OCI-LY7 (cell line): Measurements from ENCODE around the gene SEMA5A. TPM values are rescaled to one million over a fixed set of nuclear protein-coding genes. Genes with fewer than 3 reads are reported as not detected.

Experiments used
- BruUV-seq: library from RNA; stranded (reverse); fragments of 400-500 nt; replicated peaks from 2 replicates; lab custom pipeline; 2021; lab: Mats Ljungman, UMichigan
- CTCF ChIA-PET: fragments of 300-600 bp; sonication (Branson Sonifier 250); formaldehyde crosslinking; loops from one replicate; lab custom pipeline; 2022; ENCODE audit warnings: antibody characterized with exemption; ENCODE audit not compliant: unreplicated experiment; lab: Charles Lee
- POLR2A ChIA-PET: fragments of 300-600 bp; sonication (Branson Sonifier 250); formaldehyde crosslinking; loops from one replicate; lab custom pipeline; 2022; ENCODE audit warnings: antibody characterized with exemption; lab: Charles Lee
- DNase-seq: peaks from one replicate; pipeline ENCODE4 v3.0.0-alpha.2; 2015; ENCODE audit warnings: low spot score
- H2AFZ ChIP-seq: fragments of 200-600 bp; sonication (generic), shearing (Covaris generic); 2 replicates; pipeline ENCODE4 v1.6.1; 2014; ENCODE audit warnings: mild to moderate bottlenecking, antibody characterized with exemption, low read length, moderate library complexity
- H3K27ac ChIP-seq: fragments of 200-600 bp; sonication (generic); 2 replicates; pipeline ENCODE4 v1.5.1; 2014; ENCODE audit warnings: mixed run types, low read depth, mild to moderate bottlenecking, moderate library complexity, low read length, inconsistent platforms; ENCODE audit not compliant: poor library complexity, severe bottlenecking
- H3K36me3 ChIP-seq: fragments of 200-600 bp; sonication (generic); 2 replicates; pipeline ENCODE4 v1.6.1; 2014; ENCODE audit warnings: mild to moderate bottlenecking, antibody characterized with exemption, low read length, moderate library complexity, mixed read lengths; ENCODE audit not compliant: insufficient read depth
- H3K4me1 ChIP-seq: fragments of 200-600 bp; sonication (generic); 2 replicates; pipeline ENCODE4 v1.5.1; 2014; ENCODE audit warnings: mild to moderate bottlenecking, low read length; ENCODE audit not compliant: insufficient read depth, poor library complexity, severe bottlenecking
- H3K4me2 ChIP-seq: fragments of 200-600 bp; sonication (generic); 2 replicates; pipeline ENCODE4 v1.6.1; 2014; ENCODE audit warnings: mild to moderate bottlenecking, low read length
- H3K4me3 ChIP-seq: fragments of 200-600 bp; sonication (generic); 2 replicates; pipeline ENCODE4 v1.5.1; 2014; ENCODE audit warnings: mild to moderate bottlenecking, low read depth, low read length; ENCODE audit not compliant: poor library complexity, severe bottlenecking
- H3K79me2 ChIP-seq: fragments of 200-600 bp; sonication (generic); 2 replicates; pipeline ENCODE4 v1.6.1; 2016; ENCODE audit warnings: low read depth, mild to moderate bottlenecking, low read length, moderate library complexity, mixed read lengths; ENCODE audit not compliant: insufficient read depth
- H3K9me2 ChIP-seq: fragments of 200-600 bp; sonication (generic); 2 replicates; pipeline ENCODE4 v1.6.1; 2016; ENCODE audit warnings: mild to moderate bottlenecking, low read length, mixed read lengths; ENCODE audit not compliant: insufficient read depth
- H3K9me3 ChIP-seq: fragments of 200-600 bp; sonication (generic); 2 replicates; pipeline ENCODE4 v1.6.1; 2014; ENCODE audit warnings: mild to moderate bottlenecking, mixed run types, low read length, mixed read lengths
- H4K20me1 ChIP-seq: fragments of 200-600 bp; sonication (generic); 2 replicates; pipeline ENCODE4 v1.6.1; 2014; ENCODE audit warnings: mild to moderate bottlenecking, antibody characterized with exemption, low read length, moderate library complexity, mixed read lengths; ENCODE audit not compliant: insufficient read depth
- CTCF ChIP-seq: fragments of 200-600 bp; sonication (generic); conservative IDR thresholded peaks from 2 replicates; pipeline ENCODE4 v1.5.1; 2014; ENCODE audit warnings: mild to moderate bottlenecking, antibody characterized with exemption, low read length, moderate library complexity, mixed read lengths
- EZH2phosphoT487 ChIP-seq: fragments of 200-600 bp; sonication (generic); IDR thresholded peaks from 2 replicates; pipeline ENCODE4 v1.6.1; 2018; ENCODE audit warnings: low read depth, borderline replicate concordance, mild to moderate bottlenecking, mixed run types, antibody characterized with exemption, low read length, moderate library complexity, mixed read lengths
- intact Hi-C: fragments of 100-400 bp; cut with micrococcal nuclease; formaldehyde crosslinking; loops from one replicate; pipeline ENCODE4 v1.10.0; 2022; ENCODE audit not compliant: unreplicated experiment
- total RNA-seq, 2 experiments: library from RNA; depleted of rRNA in 1 of 2; stranded (reverse); fragments of >200 nt in 1 of 2; shearing (Covaris generic) in 1 of 2; gene quantifications; 2 replicates each; pipeline ENCODE4 v1.2.3, GENCODE V29; 2014 to 2022

Gene SEMA5A
- total RNA-seq, 2 experiments from 2014 or later = not detected

GRCh38 chr5:9067154-9067553, 478.7 kb downstream of the SEMA5A start:
- DNase-seq = no peak
- H3K36me3 ChIP-seq = no peaks in the 10 kb centered on the region
- H3K79me2 ChIP-seq = no peaks in the 10 kb centered on the region
- ChIA-PET CTCF (no interaction called here), POLR2A (interaction anchor here (0.6 to 1.0 kb wide), 4 partner anchors 9 to 598 kb away, joined by 3 to 5 read pairs (median 4); no protein-coding TSS in a partner anchor)
- no peak overlapping the region for H2AFZ ChIP-seq
- no peak overlapping the region for H3K27ac ChIP-seq
- H3K4me1 ChIP-seq = no peaks in the 10 kb centered on the region
- H3K9me3 ChIP-seq = no peaks in the 10 kb centered on the region
- BruUV-seq = no TSS peak
- TF ChIP-seq CTCF = no peak
- TF ChIP-seq EZH2phosphoT487 = no peak
- H3K4me2 ChIP-seq = no peak overlapping the region
- intact Hi-C loops = no loop called here
- no peaks in the 10 kb centered on the region for H3K9me2 ChIP-seq
- H3K4me3 ChIP-seq = no peak overlapping the region
- H4K20me1 ChIP-seq = no peaks in the 10 kb centered on the region

GRCh38 chr5:9066349-9066748, 479.5 kb downstream of the SEMA5A start:
- H3K36me3 ChIP-seq = no peaks in the 10 kb centered on the region
- no peaks in the 10 kb centered on the region for H3K9me3 ChIP-seq
- no peaks in the 10 kb centered on the region for H3K4me1 ChIP-seq
- H2AFZ ChIP-seq = no peak overlapping the region
- H3K27ac ChIP-seq = no peak overlapping the region
- ChIA-PET POLR2A (interaction anchor here (0.6 to 0.8 kb wide), 3 partner anchors 32 to 597 kb away, joined by 3 to 5 read pairs (median 3); no protein-coding TSS in a partner anchor), CTCF (no interaction called here)
- no peak overlapping the region for H3K4me3 ChIP-seq
- BruUV-seq = no TSS peak
- no peak for TF ChIP-seq CTCF
- TF ChIP-seq EZH2phosphoT487 = no peak
- no peak for DNase-seq
- H3K79me2 ChIP-seq = no peaks in the 10 kb centered on the region
- no peaks in the 10 kb centered on the region for H4K20me1 ChIP-seq
- intact Hi-C loops = no loop called here
- no peaks in the 10 kb centered on the region for H3K9me2 ChIP-seq
- H3K4me2 ChIP-seq = no peak overlapping the region

- CTCF ChIA-PET = no interaction called here
- POLR2A ChIA-PET = no interaction called here
- H3K9me3 ChIP-seq = no peaks in the 10 kb centered on the region
- TF ChIP-seq CTCF = no peak
- TF ChIP-seq EZH2phosphoT487 = no peak
- no peak overlapping the region for H3K4me2 ChIP-seq
- H3K9me2 ChIP-seq = no peaks in the 10 kb centered on the region
- H3K4me3 ChIP-seq = no peak overlapping the region
- intact Hi-C loops = no loop called here
- BruUV-seq = no TSS peak
- H3K27ac ChIP-seq = no peak overlapping the region
- H2AFZ ChIP-seq = no peak overlapping the region
- H3K4me1 ChIP-seq = no peaks in the 10 kb centered on the region
- H3K36me3 ChIP-seq = no peaks in the 10 kb centered on the region
- H3K79me2 ChIP-seq = no peaks in the 10 kb centered on the region
- no peaks in the 10 kb centered on the region for H4K20me1 ChIP-seq
- DNase-seq = no peak
Observed at GRCh38 chr5:9063615-9064245, 482.1 kb downstream of the SEMA5A start.
